Loucy (cell line): ENCODE results near the gene ZBED1.

Experiments used
- CTCF ChIP-seq: fragments of 200-600 bp; sonication (generic); conservative IDR thresholded peaks from 2 replicates; pipeline ENCODE4 v1.5.1; 2014; ENCODE audit warnings: mild to moderate bottlenecking, antibody characterized with exemption, low read length
- EZH2phosphoT487 ChIP-seq: fragments of 200-600 bp; IDR thresholded peaks from 2 replicates; pipeline ENCODE4 v1.6.1; 2018; ENCODE audit warnings: antibody characterized with exemption, mild to moderate bottlenecking, moderate library complexity, borderline replicate concordance

- TF ChIP-seq CTCF (no peak), EZH2phosphoT487 (no peak)
Observed at GRCh38 chrX:2536974-2537373, 36.2 kb upstream of the ZBED1 start.
